Neural cell (in vitro differentiated cells): ENCODE results near the gene EPS8L2.

Experiments
- EP300 ChIP-seq: fragments of 450-650 bp; conservative IDR thresholded peaks from 2 replicates; pipeline ENCODE4 v1.6.1; 2014; ENCODE audit warnings: antibody characterized with exemption, mild to moderate bottlenecking, moderate library complexity; ENCODE audit not compliant: poor library complexity, severe bottlenecking
- POLR2AphosphoS5 ChIP-seq: IDR thresholded peaks from 2 replicates; pipeline ENCODE4 v1.6.1; 2012
- TF ChIP-seq, protein P1 (sequence below): fragments of 450-650 bp; IDR thresholded peaks from 2 replicates; pipeline ENCODE4 v1.5.1; 2014; ENCODE audit warnings: antibody characterized with exemption, mild to moderate bottlenecking, moderate library complexity; ENCODE audit not compliant: poor library complexity, severe bottlenecking
- TF ChIP-seq, protein P2 (sequence below): IDR thresholded peaks from 2 replicates; pipeline ENCODE4 v1.6.1; 2012; ENCODE audit warnings: borderline replicate concordance

DNA sequence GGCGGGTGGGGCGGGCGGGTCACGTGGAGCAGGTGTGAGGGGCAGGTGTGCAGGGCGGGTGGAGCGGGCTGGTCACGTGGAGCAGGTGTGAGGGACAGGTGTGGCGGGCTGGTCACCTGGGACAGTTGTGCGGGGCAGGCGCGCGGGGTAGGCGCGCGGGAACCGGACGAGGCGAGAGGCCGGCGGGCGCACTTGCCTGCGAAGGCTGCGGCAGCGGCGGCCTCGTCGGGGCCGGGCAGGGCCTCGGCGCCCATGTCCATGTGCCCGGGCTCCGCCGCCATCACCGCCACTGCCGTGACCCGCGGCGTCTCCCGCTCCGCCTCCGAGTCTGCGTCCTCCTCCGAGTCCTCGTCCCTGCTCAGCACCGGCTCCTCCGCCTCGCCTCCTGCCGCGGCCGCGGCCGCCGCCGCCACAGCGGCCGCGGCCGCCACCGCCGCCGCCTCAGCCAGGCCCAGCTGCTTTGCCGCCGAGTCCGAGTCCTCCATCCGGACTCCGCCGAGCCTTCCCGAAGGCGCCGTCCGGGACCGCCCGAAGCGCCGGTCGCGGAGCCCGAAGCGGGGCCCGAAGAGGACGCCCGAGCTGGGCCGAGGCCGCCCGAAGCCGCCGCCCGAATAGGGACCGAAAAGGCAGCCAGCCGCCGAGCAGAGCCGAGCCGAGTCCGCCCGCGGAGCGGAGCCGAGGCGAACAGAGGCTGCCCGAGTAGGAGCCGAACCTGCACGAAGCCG, 11.3 kb upstream of the EPS8L2 start, which contains the start of gene DEAF1:
- TF ChIP-seq, protein P1, sequence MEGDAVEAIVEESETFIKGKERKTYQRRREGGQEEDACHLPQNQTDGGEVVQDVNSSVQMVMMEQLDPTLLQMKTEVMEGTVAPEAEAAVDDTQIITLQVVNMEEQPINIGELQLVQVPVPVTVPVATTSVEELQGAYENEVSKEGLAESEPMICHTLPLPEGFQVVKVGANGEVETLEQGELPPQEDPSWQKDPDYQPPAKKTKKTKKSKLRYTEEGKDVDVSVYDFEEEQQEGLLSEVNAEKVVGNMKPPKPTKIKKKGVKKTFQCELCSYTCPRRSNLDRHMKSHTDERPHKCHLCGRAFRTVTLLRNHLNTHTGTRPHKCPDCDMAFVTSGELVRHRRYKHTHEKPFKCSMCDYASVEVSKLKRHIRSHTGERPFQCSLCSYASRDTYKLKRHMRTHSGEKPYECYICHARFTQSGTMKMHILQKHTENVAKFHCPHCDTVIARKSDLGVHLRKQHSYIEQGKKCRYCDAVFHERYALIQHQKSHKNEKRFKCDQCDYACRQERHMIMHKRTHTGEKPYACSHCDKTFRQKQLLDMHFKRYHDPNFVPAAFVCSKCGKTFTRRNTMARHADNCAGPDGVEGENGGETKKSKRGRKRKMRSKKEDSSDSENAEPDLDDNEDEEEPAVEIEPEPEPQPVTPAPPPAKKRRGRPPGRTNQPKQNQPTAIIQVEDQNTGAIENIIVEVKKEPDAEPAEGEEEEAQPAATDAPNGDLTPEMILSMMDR: no peak
- peak; percentile 31 for TF ChIP-seq EP300
- TF ChIP-seq, protein P2, sequence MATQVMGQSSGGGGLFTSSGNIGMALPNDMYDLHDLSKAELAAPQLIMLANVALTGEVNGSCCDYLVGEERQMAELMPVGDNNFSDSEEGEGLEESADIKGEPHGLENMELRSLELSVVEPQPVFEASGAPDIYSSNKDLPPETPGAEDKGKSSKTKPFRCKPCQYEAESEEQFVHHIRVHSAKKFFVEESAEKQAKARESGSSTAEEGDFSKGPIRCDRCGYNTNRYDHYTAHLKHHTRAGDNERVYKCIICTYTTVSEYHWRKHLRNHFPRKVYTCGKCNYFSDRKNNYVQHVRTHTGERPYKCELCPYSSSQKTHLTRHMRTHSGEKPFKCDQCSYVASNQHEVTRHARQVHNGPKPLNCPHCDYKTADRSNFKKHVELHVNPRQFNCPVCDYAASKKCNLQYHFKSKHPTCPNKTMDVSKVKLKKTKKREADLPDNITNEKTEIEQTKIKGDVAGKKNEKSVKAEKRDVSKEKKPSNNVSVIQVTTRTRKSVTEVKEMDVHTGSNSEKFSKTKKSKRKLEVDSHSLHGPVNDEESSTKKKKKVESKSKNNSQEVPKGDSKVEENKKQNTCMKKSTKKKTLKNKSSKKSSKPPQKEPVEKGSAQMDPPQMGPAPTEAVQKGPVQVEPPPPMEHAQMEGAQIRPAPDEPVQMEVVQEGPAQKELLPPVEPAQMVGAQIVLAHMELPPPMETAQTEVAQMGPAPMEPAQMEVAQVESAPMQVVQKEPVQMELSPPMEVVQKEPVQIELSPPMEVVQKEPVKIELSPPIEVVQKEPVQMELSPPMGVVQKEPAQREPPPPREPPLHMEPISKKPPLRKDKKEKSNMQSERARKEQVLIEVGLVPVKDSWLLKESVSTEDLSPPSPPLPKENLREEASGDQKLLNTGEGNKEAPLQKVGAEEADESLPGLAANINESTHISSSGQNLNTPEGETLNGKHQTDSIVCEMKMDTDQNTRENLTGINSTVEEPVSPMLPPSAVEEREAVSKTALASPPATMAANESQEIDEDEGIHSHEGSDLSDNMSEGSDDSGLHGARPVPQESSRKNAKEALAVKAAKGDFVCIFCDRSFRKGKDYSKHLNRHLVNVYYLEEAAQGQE: no peak
- TF ChIP-seq POLR2AphosphoS5: peak; percentile 71
